ENCODE results near the gene LUC7L3.
"Not testable (repeated sequence)": the region's sequence is repeated elsewhere in the genome, so short reads cannot be mapped to it uniquely, and the experiment has no call there.

The LUC7L3 gene

DNA sequence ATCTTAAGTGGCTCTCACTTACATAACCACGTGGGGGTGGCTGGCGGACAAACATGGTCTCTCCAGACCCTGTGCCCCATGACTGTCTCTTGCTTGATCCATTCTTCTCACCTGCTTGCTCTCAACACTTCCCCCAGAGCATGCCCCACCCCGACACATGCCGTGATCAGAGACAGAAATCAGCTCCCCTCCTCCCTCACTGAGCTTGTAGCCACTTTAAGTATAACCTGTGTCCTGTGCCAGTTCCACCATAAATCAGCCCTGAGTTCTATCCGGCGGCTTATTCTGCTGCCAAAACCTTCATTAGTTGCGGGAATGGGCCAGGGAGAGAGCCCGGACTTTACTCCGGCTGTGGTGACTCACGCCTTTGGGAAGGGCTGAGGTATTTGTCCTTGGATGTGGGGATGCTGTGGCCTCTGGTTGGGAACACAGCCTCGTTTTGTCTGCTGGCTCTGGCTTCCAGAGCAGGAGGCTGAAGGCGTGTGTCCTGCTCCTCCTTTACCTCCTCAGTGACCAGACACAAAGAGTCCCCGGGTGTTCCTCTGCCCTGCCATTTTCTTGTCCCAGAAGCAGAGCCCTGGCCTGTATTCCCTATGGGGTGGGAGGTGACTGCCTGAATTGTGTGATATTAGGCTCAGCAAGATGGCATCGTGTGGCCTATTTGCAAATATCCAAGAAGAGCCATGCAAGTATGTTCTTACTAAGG is 32.8 kb upstream of the LUC7L3 start:
- DNase-seq = no peak

DNA sequence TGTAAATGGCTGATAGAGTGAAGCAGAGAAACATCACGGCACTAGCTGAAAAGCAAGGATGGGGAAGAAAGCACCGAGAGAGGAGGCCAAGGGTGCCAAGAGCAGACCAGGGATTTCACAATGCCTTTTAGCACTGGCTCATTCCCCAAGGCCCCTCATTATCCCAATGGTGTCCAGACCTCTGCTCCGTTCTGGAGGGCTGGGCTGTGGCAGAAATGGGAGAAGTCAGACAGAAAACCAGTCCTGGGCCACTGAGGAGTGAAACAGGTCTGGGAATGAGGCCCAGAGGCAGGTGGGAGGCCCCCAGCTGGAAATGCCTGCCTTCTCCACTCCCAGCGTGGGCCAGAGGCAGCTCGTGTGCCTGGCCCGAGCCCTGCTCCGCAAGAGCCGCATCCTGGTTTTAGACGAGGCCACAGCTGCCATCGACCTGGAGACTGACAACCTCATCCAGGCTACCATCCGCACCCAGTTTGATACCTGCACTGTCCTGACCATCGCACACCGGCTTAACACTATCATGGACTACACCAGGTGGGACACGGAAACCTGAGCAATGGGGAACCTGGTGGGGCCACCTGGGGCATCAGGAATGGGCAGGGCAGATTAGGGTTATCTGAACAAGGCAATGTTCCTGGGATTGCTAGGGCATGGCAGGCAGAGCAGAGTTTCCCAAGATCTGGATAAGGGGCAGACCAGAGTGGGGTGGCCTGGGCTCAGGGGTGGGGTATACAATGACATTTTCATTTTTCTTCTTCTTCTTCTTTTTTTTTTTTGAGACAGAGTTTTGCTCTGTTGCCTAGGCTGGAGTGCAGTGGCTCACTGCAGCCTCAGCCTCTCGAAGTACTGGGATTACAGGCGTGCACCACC is 32.0 kb upstream of the LUC7L3 start:
- no peak for DNase-seq

GRCh38 chr17:50688245-50688644 is 31.2 kb upstream of the LUC7L3 start:
- no peak for DNase-seq

DNA sequence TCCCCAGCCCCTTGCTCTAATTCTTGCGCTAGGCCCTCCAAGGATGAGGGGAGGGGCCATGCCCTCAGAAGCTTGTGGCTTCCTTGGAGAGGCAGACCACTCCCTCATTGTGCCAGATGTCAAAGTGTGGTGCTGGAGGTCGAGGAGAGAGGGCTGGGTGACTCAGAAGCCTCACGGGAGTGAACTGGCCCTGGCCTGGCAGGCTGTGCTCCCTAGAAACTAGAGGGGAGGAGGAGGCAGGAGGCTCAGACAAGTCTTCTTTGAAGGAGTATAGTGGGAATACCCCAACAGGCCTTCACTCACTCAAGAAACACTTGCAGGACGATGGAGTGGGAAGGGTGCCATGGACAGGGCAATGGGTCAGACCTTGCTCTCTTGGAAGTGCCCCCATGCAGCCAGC is 30.2 kb upstream of the LUC7L3 start:
- no peak for DNase-seq

- DNase-seq = no peak
Measured at GRCh38 chr17:50689956-50690886, 29.2 kb upstream of the LUC7L3 start.

DNA sequence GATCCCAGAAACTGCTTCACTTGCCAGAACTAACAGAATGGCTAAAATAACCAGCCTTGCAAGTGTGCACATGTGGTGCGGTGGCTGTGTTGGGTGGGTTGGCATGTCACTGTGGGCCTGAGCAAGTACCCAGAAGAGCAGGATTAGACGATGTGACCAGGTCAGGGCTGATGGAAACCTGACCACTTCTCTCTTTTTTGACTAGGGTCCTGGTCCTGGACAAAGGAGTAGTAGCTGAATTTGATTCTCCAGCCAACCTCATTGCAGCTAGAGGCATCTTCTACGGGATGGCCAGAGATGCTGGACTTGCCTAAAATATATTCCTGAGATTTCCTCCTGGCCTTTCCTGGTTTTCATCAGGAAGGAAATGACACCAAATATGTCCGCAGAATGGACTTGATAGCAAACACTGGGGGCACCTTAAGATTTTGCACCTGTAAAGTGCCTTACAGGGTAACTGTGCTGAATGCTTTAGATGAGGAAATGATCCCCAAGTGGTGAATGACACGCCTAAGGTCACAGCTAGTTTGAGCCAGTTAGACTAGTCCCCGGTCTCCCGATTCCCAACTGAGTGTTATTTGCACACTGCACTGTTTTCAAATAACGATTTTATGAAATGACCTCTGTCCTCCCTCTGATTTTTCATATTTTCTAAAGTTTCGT is 28.4 kb upstream of the LUC7L3 start:
- no peak for DNase-seq

DNA sequence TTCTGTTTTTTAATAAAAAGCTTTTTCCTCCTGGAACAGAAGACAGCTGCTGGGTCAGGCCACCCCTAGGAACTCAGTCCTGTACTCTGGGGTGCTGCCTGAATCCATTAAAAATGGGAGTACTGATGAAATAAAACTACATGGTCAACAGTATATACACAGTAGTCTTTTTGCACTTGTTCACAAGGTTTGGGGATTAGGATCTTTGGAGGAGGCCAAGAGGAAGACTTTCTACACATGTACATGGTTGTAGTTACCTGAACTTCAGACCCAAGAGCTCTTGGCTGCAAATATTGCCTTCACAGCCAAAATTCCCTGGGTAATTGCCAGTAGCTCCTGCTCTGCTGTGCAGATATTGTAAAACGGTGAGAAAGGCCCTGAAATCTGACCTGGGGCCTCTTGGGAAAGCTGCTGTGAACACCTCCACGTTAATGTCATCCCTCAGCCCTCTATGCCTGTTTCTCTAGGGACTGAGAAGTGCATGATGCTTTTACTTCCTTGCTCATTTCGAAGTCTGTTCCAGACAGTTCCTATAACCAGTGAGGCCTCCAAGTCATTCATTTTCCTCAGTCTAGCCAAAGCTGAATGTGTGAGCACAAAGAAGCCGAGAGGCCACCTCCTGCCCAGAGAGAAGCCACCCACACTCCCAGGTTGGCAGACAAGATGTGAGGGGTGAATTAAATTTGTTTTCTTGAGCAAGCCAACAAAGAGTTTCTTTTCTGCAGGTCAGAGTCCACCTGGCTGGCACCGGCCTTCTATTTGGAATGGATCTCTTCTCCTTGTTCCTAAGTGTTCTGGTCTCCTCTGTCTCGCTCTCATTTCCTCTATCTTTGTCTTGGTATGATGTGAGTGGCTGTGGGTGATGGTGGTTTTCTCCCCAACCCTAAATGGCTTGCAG is 27.6 kb upstream of the LUC7L3 start:
- DNase-seq = no peak

- no peak for DNase-seq
Measured at GRCh38 chr17:50692448-50693035, 26.9 kb upstream of the LUC7L3 start.

- no peak for DNase-seq
Measured at GRCh38 chr17:50693036-50693682, 26.2 kb upstream of the LUC7L3 start.

DNA sequence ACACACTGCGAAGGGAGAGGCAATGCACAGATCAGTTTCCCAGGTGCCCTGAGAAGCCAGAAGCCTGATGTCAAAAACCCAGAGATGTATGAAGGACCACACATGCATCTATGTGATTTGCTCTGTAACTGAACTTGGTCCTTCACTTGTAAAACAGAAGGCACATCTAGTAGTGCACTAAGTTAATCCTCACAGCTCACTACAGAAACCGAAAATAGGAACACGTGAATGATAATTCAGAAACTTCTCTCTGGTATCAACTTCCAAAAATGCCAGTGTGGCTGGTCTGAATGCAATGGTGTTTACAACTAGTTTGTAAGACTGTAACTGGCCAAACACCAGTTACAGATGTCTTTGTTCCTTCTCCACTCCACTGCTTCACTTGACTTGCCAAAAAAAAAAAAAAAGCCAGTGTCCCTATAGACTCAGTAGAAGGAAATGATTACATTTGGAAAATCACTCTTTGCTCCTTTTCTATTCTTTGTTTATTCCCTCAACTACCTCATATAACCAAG is 23.0 kb upstream of the LUC7L3 start:
- no peak for DNase-seq

DNA sequence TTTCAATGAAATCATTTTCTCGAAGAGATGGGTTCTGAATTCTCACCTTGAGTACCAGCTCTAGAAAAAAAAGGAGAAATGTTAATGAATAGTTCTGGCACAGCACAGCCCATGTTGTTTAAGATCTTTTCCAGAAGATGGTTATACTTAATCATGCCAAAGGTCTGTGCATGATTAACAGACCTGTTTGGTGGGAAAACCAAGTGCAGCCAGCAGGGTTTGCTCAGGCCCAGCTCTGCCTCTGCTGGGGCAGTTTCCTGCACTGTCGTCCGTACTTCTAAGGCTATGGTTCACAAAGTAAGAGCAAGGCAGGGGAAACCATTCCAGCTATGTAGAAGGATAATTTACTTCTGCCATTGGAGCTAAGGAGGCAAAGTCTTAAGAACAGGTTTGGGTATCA is 22.3 kb upstream of the LUC7L3 start:
- no peak for DNase-seq

DNA sequence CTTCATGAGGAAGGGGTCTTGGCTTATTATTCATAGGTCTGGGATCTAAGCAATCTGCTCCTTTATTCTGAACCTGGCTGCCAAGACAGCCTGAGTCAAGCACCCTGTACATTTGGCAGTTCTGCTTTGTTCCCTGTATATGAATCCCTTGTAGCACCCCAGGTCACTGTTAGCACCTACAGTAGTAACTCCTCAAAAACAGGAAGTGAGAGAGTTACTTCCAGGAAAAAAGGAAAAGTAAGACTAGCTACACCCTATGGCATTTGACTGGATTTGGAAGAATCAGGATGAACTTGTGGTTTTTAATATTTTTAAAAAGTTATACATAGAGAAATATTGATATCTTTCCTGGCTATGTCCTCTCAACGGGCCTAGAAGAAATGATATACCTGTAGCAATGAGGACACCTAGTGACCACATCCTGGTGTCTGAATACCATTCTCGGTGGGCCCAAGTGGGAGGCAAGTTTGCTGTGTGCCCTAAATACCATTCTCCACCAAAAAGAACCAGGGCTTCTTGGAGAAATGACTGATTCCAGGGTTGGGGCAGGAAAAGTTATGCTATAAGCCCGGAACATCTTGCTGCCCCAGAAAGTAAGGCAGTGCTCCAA is 21.6 kb upstream of the LUC7L3 start:
- no peak for DNase-seq

- DNase-seq = no peak
Measured at GRCh38 chr17:50699410-50699809, 20.0 kb upstream of the LUC7L3 start.

GRCh38 chr17:50703162-50703561 is 16.2 kb upstream of the LUC7L3 start:
- no peak for DNase-seq

DNA sequence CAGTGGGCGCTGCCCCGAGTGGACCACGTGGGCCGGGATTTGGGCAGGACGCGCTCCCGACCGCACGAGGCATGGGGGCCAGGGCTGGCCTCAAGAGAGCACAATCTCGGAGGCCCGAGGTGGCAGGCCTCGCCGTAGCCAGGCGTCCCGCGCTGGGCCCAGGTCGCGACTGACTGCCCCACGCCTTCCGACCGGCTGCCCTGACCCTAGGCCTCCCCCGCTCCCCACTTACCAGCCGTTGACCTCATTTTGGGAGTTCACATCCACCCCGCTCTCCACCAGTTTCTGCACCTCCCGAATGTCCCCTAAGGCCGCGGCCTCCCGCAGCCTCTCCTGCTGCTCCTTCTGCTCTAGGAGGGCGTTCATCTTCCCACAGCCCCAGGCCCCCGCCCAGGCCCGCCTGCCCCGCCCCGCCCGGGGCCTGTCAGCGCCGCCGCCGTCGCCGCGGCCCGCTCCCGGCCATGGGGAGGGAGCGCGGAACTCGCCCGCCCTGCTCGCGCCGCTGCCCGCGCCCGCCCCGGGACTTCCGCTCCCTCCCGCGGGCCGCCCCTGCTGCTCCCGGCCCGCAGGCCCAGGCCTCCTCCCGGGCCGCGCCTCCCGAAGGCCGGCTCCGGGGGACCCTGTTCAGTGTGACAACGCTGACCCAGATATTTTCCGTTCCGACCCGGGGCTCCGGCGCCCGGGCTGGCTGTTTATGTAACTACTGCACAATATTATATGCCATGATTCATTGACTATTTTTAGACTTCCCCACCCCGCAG is 11.9 kb upstream of the LUC7L3 start, which contains the start of gene ANKRD40:
TSS of gene ANKRD40 (minus strand) at position 626 of the 761 bp plus-strand sequence. CDS start at position 366, 260 bp downstream.
- peak; percentile 98 for DNase-seq

DNA sequence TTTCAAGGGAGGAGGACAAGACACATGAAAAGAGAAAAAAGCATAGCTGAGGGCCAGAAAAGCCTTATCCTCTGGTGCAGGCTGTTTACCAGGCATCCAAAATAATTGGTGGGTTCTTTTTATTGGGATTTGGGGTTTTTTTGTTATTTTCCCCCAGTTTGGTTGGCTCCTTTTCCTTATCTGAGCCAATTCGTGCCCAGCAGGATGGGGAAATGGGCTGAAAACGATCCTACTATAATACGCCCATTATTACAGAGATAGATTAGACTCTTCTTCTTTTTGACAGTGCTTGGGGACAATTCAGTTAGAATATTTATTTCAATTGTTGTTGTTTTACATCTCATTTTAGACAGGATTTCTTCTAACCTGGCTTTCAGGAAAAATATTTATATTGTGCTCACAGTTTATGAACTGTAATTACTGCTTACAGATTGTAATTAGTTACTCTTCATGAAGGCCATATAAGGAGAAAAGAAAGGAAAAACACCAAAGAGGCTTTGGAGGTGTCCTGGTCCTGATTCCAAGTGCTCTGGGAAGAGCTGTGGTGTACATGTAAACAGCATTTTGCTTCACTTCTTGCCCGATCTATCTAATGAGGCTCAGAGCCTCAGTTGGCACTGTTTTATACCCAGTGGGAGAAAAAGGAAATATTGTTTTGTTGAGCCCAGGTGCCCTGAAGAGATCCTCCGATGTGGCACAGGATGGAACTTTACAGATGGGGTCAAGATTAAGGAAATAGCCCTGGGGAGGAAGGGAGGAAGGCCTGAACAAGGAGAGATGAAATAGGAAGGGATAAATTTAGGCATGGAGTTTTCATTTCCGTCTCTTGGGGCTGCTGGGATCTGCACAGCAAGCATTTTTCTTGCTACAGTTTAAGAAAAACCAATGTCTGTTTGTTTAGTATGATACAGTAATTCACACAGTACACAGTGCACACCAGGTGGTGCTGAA is 11.1 kb upstream of the LUC7L3 start:
- no peak for DNase-seq

- not testable (repeated sequence) for DNase-seq
Measured at GRCh38 chr17:50709053-50709452, 10.3 kb upstream of the LUC7L3 start.

DNA sequence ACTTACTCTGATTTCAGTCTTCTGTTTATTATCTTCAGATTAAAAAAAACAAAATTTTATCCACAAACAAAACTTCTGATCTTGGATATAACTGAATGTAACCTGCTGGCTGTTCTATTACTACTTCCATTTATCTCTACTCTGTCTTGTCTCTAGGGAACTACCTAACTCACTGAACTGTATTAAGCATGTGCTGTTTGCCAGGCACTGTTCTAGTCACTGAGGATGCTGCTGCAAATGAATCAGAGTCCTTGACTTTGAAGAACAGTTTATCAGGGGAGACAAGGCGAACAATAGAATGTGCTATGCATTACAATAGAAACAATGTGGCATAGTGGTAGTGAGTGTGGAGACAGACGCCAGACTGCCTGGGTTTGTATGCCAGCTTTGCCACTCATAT is 9.4 kb upstream of the LUC7L3 start:
- DNase-seq = no peak
